ELF-1 (cell line): ENCODE measurements around the gene PDXDC1.
"Not testable (repeated sequence)": the region's sequence is repeated elsewhere in the genome, so short reads cannot be mapped to it uniquely, and the experiment has no call there.

Experiments used
- DNase-seq: peaks from one replicate; pipeline ENCODE4 v3.0.0-alpha.2; 2016; ENCODE audit warnings: low read depth, low spot score

PDXDC1 gene

GRCh38 chr16:15134752-15135482, 160.1 kb downstream of the PDXDC1 start:
- DNase-seq = not testable (repeated sequence)

GRCh38 chr16:15135483-15136360, 160.9 kb downstream of the PDXDC1 start:
- DNase-seq = not testable (repeated sequence)

GRCh38 chr16:15137514-15137913, 162.7 kb downstream of the PDXDC1 start:
- not testable (repeated sequence) for DNase-seq

- peak; percentile 1 for DNase-seq
These were observed 165.9 kb downstream of the PDXDC1 start for GRCh38 chr16:15140444-15141365.

DNA sequence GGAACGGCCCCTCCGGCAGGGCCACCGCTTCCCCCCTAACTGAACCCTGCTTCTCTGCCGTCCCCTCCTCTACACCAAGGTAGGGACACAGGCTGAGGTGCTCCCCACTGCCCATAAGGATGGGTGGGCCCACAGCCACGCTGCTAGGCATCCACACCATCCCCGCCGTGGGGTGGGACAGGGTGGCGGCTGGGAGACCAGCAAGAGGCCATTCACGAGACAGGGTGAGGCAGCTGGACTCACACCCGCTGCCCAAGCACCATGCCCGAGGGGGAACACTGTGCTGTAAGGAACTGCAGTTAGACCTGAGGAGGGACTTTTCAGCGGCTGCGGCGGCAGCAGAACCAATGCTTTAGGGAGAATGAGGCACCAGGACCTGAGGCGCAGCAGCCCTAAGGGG, 166.8 kb downstream of the PDXDC1 start:
- peak; percentile 17 for DNase-seq

GRCh38 chr16:15142107-15142890, 167.5 kb downstream of the PDXDC1 start:
- not testable (repeated sequence) for DNase-seq

DNA sequence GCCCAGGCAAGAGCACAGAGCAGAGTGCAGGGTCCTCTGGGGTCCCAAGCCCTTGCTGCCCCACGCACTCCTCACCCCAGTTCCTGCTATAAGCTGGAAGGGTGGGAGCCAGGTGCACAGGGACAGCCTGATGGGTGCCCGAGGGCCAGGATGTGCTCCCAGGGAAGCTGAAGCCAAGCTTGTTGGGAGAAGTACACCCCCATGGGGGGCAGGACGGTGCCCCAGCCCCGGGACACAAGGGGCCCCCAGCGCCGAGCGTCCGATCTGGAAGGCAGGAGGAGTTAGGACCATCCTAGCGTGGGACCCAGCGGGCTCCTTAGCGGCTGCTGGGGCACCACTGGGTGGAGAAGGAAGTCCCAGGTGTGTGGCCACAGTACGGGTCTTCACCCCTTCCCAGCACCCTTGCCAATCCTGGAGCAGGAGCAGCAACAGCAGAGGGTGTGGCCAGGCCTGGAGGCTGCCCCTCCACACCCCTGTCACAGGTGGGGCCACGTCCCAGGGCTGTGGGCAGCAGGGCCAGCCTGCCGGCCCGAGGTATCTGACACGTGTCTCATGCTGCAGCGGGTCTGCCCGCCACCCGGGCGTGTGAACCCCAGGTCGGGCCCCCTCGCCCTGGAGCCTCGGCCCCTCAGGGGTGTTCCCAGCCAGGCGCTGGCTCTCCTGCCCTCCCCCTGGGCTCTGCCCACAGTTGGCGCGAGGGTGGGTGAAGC, 168.2 kb downstream of the PDXDC1 start:
- DNase-seq = peak; percentile 7

DNA sequence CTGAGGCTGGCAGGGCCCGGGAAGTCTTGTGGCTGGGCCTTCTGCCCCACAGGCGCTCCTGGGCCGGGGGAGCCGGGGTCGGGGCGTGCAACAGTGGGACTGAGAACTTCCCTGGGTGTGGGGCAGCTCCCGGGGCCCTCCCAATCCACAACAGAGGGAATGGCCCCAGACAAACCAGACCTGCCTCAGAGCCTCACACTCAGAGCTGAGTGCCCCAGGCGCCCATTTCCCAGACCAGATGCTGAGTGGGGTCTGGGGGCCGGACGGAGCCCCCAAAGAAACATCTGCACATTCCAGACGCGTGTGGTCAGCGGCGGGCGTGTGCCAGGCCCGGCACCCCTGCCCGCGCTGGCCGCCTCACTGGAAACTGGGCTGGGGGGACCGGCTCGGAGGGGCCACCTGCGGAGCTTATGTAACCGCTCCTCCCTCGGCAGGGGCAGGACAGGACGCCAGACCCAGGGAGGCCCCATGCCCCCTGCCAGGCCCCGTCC, 168.8 kb downstream of the PDXDC1 start:
- DNase-seq = peak; percentile 84

DNA sequence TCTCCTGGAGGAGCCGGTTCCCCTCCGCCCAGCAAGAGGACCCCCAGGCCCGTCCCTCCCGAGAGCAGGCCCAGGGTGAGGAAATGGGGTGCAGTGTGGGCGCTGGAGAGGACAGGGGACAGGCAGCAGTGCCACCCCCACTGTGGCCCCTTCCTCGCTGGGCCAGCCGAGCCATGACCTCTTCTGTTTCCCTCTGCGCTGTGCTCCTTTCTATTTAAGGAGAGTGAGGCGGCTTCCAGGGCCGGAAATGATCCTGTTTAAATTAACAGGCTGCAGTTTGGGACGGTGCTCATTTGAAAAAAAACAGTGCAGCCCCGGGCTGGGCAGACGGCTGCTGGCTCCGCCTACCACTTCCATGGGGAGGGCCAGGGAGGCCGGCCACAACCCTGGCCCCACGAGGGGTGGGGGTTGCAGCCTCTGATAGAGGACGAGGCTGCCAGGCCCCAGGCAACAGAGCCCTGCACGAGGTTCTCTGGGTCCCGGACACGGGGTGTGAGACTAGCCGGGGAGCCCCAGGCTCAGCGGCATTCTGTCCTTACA, 169.3 kb downstream of the PDXDC1 start:
- peak; percentile 87 for DNase-seq

DNA sequence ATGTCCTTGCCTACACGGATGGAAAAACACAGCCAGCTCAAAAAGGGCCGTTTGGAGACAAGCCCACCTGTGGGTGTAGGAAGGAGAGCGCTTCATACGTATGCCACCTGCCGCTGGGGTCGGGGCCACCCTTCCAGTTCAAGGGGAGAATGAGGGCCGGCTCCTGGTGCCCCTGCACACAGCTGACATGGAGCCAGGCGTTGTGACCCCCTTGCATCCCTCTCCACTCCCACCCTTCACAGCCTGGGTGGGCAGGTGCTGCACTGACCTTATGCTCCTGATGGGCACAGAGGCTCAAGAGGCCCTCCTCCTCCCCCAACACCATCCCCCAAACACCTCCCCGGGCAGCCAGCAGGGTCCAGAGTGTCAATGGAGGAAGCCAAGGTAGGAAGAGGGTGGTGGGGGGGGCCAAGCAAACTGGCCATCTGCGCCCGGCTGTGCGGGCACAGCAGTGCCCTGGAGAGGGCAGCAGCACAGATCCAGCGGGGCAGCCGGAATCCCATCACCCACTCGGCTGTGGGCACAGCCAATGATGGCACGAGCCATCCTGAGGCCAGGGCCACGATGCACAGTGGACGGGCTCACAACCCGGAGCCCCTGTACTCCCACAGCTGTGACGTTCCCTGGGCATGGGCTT, 170.1 kb downstream of the PDXDC1 start:
- DNase-seq = not testable (repeated sequence)

GRCh38 chr16:15145418-15146263, 170.8 kb downstream of the PDXDC1 start:
- not testable (repeated sequence) for DNase-seq

DNA sequence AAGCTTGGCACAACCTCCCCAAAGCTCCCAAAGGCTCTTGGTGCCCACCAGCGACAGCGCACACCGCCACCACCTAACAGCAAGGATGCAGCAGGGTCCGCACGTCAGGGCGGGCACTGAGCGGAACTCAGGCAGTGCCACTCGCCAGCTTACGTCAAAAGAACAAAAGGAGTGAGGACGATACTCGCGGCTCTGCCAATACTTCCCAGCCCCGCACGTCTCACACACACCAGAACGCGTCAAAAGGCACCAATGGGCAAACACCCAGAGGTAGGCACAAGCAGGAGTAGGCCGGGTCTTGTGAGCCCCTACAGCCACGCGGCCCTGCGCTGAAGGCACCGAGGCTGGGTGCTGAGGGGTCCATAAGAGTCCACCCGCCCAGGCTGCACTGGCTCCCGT, 171.4 kb downstream of the PDXDC1 start:
- DNase-seq = not testable (repeated sequence)

GRCh38 chr16:15148831-15149230, 174.0 kb downstream of the PDXDC1 start:
- DNase-seq = not testable (repeated sequence)

DNA sequence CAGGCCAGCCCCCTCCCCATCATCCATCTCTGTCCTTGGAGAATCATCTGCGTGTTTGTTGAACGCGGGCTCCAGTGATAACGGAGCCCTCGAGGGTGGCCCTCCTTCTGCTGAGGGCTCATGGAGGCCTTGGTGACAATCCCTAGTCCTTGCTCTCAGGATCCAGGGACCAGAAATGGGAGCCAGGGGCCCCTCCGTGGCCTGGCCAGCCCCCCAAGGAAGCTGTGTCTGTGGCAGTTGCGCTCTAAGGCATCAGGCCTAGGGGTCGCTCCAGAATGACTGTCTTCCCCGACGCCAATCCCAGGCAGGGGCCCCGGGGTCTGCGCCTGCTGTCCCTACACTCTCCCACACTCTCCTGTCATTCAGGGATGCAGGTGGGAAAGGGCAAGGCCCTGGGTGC, 174.4 kb downstream of the PDXDC1 start:
- not testable (repeated sequence) for DNase-seq

- DNase-seq = not testable (repeated sequence)
These were observed 179.2 kb downstream of the PDXDC1 start for GRCh38 chr16:15154005-15154404.

DNA sequence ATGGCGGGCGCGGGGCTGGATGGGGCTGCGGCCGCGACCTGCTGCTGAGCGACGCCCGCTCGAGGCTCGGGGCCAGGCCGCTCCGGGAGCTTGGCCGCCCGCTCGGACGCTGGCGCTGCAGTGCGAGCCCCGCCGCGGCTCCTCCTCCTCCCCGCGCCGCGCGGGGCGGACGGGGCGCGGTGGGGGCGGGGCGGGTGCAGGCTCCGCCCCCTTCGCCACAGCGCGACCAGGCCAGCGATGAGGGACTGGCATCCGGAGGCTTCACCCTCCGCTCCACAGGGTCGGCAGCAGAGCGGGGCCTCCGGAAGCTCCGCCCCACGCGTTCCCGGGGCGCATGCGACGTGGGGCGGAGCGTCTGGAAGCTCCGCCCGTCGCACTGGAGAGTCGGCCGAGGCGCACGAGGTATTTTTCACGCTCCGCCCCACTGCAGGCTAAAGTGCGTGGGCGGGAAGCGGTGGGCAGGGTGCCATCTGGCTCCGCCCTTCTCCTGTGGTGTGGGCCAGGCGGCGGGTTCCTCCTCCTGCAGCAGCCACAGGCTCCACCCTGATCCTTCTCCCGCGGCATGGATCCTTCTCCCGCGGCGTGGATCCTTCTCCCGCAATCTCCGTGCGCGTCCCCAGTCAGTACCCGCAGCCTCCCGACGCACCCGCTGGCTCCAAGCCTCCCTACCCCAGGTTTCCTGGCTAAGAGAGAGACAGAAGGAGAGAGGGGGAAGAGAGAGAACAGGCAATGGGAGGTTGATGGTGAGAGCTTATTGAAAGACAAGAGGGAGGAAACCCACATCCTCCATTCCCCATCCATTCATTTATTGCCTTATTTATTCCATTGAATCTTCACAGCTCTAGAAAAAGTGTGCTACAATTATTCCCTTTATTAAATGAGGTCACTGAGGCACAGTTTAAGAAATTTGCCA, 180.1 kb downstream of the PDXDC1 start:
- DNase-seq = peak; percentile 91

GRCh38 chr16:15157644-15158043, 182.8 kb downstream of the PDXDC1 start:
- not testable (repeated sequence) for DNase-seq
